ENCODE data around the gene MTIF2. TPM values are rescaled to one million over a fixed set of nuclear protein-coding genes. Genes with fewer than 3 reads are reported as not detected.
"Not testable (repeated sequence)": the region's sequence is repeated elsewhere in the genome, so short reads cannot be mapped to it uniquely, and the experiment has no call there.

MTIF2 gene
- total and polyA plus RNA-seq, 8 donors, result 7.1 to 32.1 (median 21.1) TPM

- DNase-seq, result peak in 1 of 2 donors; percentile 34
- peak overlapping the region; percentile 55 to 70 (median 60) for H3K4me3 ChIP-seq
- 29 to 42% (median 32%) methylated on average over 7 of the region's 7 CpGs for WGBS, 5 donors
Observed at GRCh38 chr2:55269645-55269990, 587 bp upstream of the MTIF2 start.

GRCh38 chr2:55268288-55268906, 634 bp downstream of the MTIF2 start:
- H3K27me3 ChIP-seq, result no peaks in the 10 kb centered on the region
- intact Hi-C loops (cut with DNase I; ENCODE audit: low total_unique reads), result no loop called here
- WGBS, 5 donors, result 9 to 17% (median 14%) methylated on average over 13 of the region's 13 CpGs
- peaks cover 14 to 20% (median 18%) of the 10 kb centered on the region in 4 donors for H3K4me1 ChIP-seq
- TF ChIP-seq POLR2AphosphoS5 (IDR thresholded peaks at IDR 0.05), result no peak
- no peak for TF ChIP-seq EP300 (IDR thresholded peaks at IDR 0.05)
- no peak for TF ChIP-seq CTCF (IDR thresholded peaks at IDR 0.05)
- no peak for TF ChIP-seq POLR2A (IDR thresholded peaks at IDR 0.05)
- DNase-seq, result no peak
- H3K9me3 ChIP-seq, result no peaks in the 10 kb centered on the region
- H3K36me3 ChIP-seq, result peaks cover 4 to 37% (median 35%) of the 10 kb centered on the region in 4 donors
- peak overlapping the region; percentile 55 to 70 (median 60) for H3K4me3 ChIP-seq
- peak overlapping the region; percentile 85 to 91 (median 87) for H3K27ac ChIP-seq

More at GRCh38 chr2:55269645-55269990, 587 bp upstream of the MTIF2 start:
- Histone ChIP-seq H3K27ac (peak overlapping the region in 4 of 5 donors; percentile 85 to 88 (median 86)), H3K27me3 (no peaks in the 10 kb centered on the region), H3K36me3 (peaks cover 0 to 25% (median 23%) of the 10 kb centered on the region in 4 donors), H3K9me3 (no peaks in the 10 kb centered on the region), H3K4me1 (peaks cover 14 to 20% (median 18%) of the 10 kb centered on the region in 4 donors)
- intact Hi-C loops (cut with DNase I; ENCODE audit: low total_unique reads), result no loop called here
- TF ChIP-seq EP300 (IDR thresholded peaks at IDR 0.05) (no peak), CTCF (IDR thresholded peaks at IDR 0.05) (no peak), POLR2AphosphoS5 (IDR thresholded peaks at IDR 0.05) (no peak), POLR2A (IDR thresholded peaks at IDR 0.05) (no peak)

GRCh38 chr2:55259586-55259985, 9.4 kb downstream of the MTIF2 start:
- H3K4me1 ChIP-seq; H3K4me3 ChIP-seq; H3K9me3 ChIP-seq; H3K27ac ChIP-seq; DNase-seq; intact Hi-C loops (cut with DNase I; ENCODE audit: low total_unique reads); H3K27me3 ChIP-seq: not testable (repeated sequence)
- 73 to 89% (median 81%) methylated on average over 3 of the region's 3 CpGs for WGBS, 5 donors
- H3K36me3 ChIP-seq, result peaks cover 37 to 100% (median 95%) of the 10 kb centered on the region in 4 donors

GRCh38 chr2:55252832-55253231, 16.2 kb downstream of the MTIF2 start:
- intact Hi-C loops (cut with DNase I; ENCODE audit: low total_unique reads), result no loop called here
- DNase-seq, result no peak
- H3K9me3 ChIP-seq, result no peaks in the 10 kb centered on the region
- H3K27ac ChIP-seq, result no peak overlapping the region
- no peak for TF ChIP-seq POLR2AphosphoS5 (IDR thresholded peaks at IDR 0.05)
- no peak for TF ChIP-seq POLR2A (IDR thresholded peaks at IDR 0.05)
- no peak for TF ChIP-seq CTCF (IDR thresholded peaks at IDR 0.05)
- no peak for TF ChIP-seq EP300 (IDR thresholded peaks at IDR 0.05)
- H3K4me3 ChIP-seq, result no peak overlapping the region
- H3K4me1 ChIP-seq, result no peaks in the 10 kb centered on the region
- H3K36me3 ChIP-seq, result peaks cover 0 to 92% (median 88%) of the 10 kb centered on the region in 4 donors
- H3K27me3 ChIP-seq, result no peaks in the 10 kb centered on the region
- WGBS, 5 donors, result 87 to 96% (median 90%) methylated on average over 3 of the region's 3 CpGs

- H3K27me3 ChIP-seq, result no peaks in the 10 kb centered on the region
- H3K27ac ChIP-seq, result no peak overlapping the region
- peaks cover 5 to 94% (median 91%) of the 10 kb centered on the region in 4 donors for H3K36me3 ChIP-seq
- DNase-seq, result no peak
- intact Hi-C loops (cut with DNase I; ENCODE audit: low total_unique reads), result no loop called here
- WGBS, 5 donors, result 43 to 66% (median 50%) methylated on average over 5 of the region's 5 CpGs
- H3K4me1 ChIP-seq, result no peaks in the 10 kb centered on the region
- no peak overlapping the region for H3K4me3 ChIP-seq
- TF ChIP-seq CTCF (IDR thresholded peaks at IDR 0.05) (no peak), EP300 (IDR thresholded peaks at IDR 0.05) (no peak), POLR2A (IDR thresholded peaks at IDR 0.05) (no peak), POLR2AphosphoS5 (IDR thresholded peaks at IDR 0.05) (no peak)
- no peaks in the 10 kb centered on the region for H3K9me3 ChIP-seq
Observed at GRCh38 chr2:55247025-55247424, 22.0 kb downstream of the MTIF2 start.

Measured in stomach (tissue), 9 donors.